Articular chondrocyte of knee joint (primary cell): ENCODE results near the gene LRRC39. TPM values are rescaled to one million over a fixed set of nuclear protein-coding genes. Genes with fewer than 3 reads are reported as not detected.

Experiments used
- small RNA-seq: library from RNA; depleted of rRNA; stranded (forward); fragments of <200 nt; gene quantifications from one replicate; pipeline ENCODE3, GENCODE V24; 2012
- total RNA-seq: library from RNA; depleted of rRNA; stranded (reverse); fragments of >200 nt; gene quantifications from 2 replicates; pipeline ENCODE4 v1.2.3, GENCODE V29; 2012

Gene LRRC39
- total RNA-seq: 0.39 and 0.76 TPM in 2 replicates

GRCh38 chr1:100178091-100178490, at the start of gene LRRC39:
Gene LRRC39, minus strand, starts transcription at chr1:100178256. Its CDS starts 9,740 bp downstream, at chr1:100168516.

GRCh38 chr1:100132566-100133477, 45.2 kb downstream of the LRRC39 start, which contains the start of the genes SASS6 and TRMT13:
Gene SASS6, minus strand, starts transcription at chr1:100132930. Its CDS starts 116 bp downstream, at chr1:100132814.
Gene TRMT13, plus strand, starts transcription at chr1:100133163. Its CDS starts 6 bp downstream, at chr1:100133169.

Small RNAs within 50 kb of the gene (small RNA-seq; reads per million reads assigned to genes)
- gene AC093019.1: not detected
- not detected for gene RPL23AP90

Other genes starting within 250 kb of the LRRC39 start
- 39.5 and 49.8 TPM in 2 replicates for gene SLC35A3, start 208.3 kb downstream of the LRRC39 start, total RNA-seq
- 2.9 and 3.7 TPM in 2 replicates for gene SASS6, start 45.3 kb downstream of the LRRC39 start, total RNA-seq
- 18.2 and 21.5 TPM in 2 replicates for gene TRMT13, start 45.1 kb downstream of the LRRC39 start, total RNA-seq
- 9.5 and 11.6 TPM in 2 replicates for gene DBT, start 71.6 kb upstream of the LRRC39 start, total RNA-seq
- 36.8 and 41.2 TPM in 2 replicates for gene RTCA, start 88.0 kb upstream of the LRRC39 start, total RNA-seq
- gene CDC14A, start 174.2 kb upstream of the LRRC39 start, total RNA-seq: 5.2 and 9.5 TPM in 2 replicates